Right lung (tissue), 5 donors: ENCODE results near the gene ASB7. TPM values are rescaled to one million over a fixed set of nuclear protein-coding genes. Genes with fewer than 3 reads are reported as not detected.

ENCODE experiments used
- DNase-seq, 2 donors: peaks; one replicate each; pipeline ENCODE4 v3.0.0-alpha.2; 2013
- polyA plus RNA-seq, 5 donors: library from polyadenylated mRNA; unstranded; fragments of 120-200 nt; gene quantifications; one replicate each; pipeline versions ENCODE4 v1.2.1 to v1.2.3, GENCODE V29; 2013; ENCODE audit warnings: inconsistent platforms in 1 of 5, low replicate concordance in 1 of 5; ENCODE audit not compliant: insufficient read length in 5 of 5, insufficient read depth in 1 of 5

The ASB7 gene
- polyA plus RNA-seq, 5 donors = 10.3 to 14.3 (median 13.0) TPM

- no peak for DNase-seq
Observed at GRCh38 chr15:100684591-100684990, 82.2 kb downstream of the ASB7 start.

- DNase-seq = no peak
Observed at GRCh38 chr15:100686021-100686724, 83.8 kb downstream of the ASB7 start.

GRCh38 chr15:100686725-100687473 is 84.5 kb downstream of the ASB7 start:
- DNase-seq = no peak

GRCh38 chr15:100687582-100688141 is 85.3 kb downstream of the ASB7 start:
- no peak for DNase-seq

GRCh38 chr15:100688549-100689120 is 86.2 kb downstream of the ASB7 start:
- no peak for DNase-seq

GRCh38 chr15:100689131-100689899 is 86.9 kb downstream of the ASB7 start:
- DNase-seq = no peak

GRCh38 chr15:100690032-100690794 is 87.8 kb downstream of the ASB7 start:
- no peak for DNase-seq

GRCh38 chr15:100690795-100691158 is 88.4 kb downstream of the ASB7 start:
- no peak for DNase-seq

GRCh38 chr15:100691321-100691720 is 88.9 kb downstream of the ASB7 start:
- no peak for DNase-seq

- DNase-seq = no peak
Observed at GRCh38 chr15:100692246-100692645, 89.9 kb downstream of the ASB7 start.

GRCh38 chr15:100692671-100693070 is 90.3 kb downstream of the ASB7 start:
- no peak for DNase-seq

GRCh38 chr15:100693451-100693850 is 91.1 kb downstream of the ASB7 start:
- DNase-seq = no peak

- no peak for DNase-seq
Observed at GRCh38 chr15:100694381-100695021, 92.1 kb downstream of the ASB7 start.

- DNase-seq = no peak
Observed at GRCh38 chr15:100695048-100695447, 92.7 kb downstream of the ASB7 start.

- DNase-seq = no peak
Observed at GRCh38 chr15:100696452-100696851, 94.1 kb downstream of the ASB7 start.

Other genes with a start within 250 kb of the ASB7 start
- under 1 TPM; 0.08 to 0.30 (median 0.18) TPM for gene CERS3, start 73.6 kb upstream of the ASB7 start, polyA plus RNA-seq
- 10 to 100 TPM; 21.3 to 30.4 (median 25.8) TPM for gene LINS1, start 405 bp upstream of the ASB7 start, polyA plus RNA-seq